Cardiac fibroblast (primary cell): ENCODE measurements around the gene SMIM38.

Experiments used
- DNase-seq, 2 donors: peaks; one replicate each; pipeline versions ENCODE4 v3.0.0 to v3.0.0-alpha.2; 2010; ENCODE audit warnings: low read depth in 2 of 2
- H3K4me3 ChIP-seq, 2 donors: replicated peaks in 1 of 2; 1 replicate in 1 of 2; 2 replicates in 1 of 2; pipeline ENCODE4 v1.5.1; 2011; ENCODE audit warnings: low read depth in 2 of 2, low read length in 2 of 2, mild to moderate bottlenecking in 2 of 2, moderate library complexity in 1 of 2
- TF ChIP-seq, protein P1 (sequence below): IDR thresholded peaks from one replicate; pipeline ENCODE4 v1.5.1; 2011; ENCODE audit warnings: low read depth, mild to moderate bottlenecking, low read length, inconsistent platforms

Gene SMIM38

DNA sequence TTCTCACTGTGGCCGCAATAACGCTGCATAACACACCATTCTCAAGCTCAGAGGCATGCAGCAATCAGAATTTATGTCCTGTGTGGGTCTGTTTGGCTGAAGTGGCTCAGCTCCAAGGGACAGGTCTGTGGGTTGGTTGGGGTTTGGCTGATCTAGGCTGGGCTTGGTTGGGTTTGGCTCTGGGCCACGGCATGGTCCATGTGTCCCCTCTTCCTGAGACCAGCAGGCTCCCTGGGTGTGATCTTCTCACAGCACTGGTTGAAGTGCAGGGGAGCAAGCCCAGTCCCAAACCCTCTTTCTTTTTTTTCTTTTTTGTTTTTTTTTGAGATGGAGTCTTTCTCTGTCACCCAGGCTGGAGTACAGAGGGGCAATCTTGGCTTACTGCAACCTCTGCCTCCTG lies 25.0 kb downstream of the SMIM38 start:
- H3K4me3 ChIP-seq: no peak overlapping the region
- DNase-seq: no peak
- TF ChIP-seq, protein P1, sequence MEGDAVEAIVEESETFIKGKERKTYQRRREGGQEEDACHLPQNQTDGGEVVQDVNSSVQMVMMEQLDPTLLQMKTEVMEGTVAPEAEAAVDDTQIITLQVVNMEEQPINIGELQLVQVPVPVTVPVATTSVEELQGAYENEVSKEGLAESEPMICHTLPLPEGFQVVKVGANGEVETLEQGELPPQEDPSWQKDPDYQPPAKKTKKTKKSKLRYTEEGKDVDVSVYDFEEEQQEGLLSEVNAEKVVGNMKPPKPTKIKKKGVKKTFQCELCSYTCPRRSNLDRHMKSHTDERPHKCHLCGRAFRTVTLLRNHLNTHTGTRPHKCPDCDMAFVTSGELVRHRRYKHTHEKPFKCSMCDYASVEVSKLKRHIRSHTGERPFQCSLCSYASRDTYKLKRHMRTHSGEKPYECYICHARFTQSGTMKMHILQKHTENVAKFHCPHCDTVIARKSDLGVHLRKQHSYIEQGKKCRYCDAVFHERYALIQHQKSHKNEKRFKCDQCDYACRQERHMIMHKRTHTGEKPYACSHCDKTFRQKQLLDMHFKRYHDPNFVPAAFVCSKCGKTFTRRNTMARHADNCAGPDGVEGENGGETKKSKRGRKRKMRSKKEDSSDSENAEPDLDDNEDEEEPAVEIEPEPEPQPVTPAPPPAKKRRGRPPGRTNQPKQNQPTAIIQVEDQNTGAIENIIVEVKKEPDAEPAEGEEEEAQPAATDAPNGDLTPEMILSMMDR: no peak

DNA sequence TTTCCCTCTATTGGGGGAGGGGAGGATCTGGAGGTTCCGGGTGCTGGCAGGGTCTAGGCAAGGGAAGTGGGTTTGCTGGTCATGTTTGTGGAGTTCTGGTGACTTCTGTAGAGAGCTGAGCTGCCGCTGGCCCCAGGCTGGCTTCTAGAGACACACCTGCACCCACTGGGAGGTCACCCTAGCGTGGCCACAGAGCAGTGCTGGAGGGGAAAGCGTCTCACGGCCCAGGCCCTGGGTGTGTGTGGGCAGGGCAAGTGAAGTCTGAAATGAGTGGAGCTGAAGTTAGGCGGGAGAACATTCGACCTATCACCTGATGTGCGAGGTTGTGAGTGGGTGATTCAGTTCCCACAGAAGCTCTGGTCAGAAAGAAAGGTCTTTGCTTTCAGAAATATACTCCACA lies 27.9 kb downstream of the SMIM38 start:
- H3K4me3 ChIP-seq: no peak overlapping the region
- TF ChIP-seq, protein P1: no peak
- DNase-seq: no peak

DNA sequence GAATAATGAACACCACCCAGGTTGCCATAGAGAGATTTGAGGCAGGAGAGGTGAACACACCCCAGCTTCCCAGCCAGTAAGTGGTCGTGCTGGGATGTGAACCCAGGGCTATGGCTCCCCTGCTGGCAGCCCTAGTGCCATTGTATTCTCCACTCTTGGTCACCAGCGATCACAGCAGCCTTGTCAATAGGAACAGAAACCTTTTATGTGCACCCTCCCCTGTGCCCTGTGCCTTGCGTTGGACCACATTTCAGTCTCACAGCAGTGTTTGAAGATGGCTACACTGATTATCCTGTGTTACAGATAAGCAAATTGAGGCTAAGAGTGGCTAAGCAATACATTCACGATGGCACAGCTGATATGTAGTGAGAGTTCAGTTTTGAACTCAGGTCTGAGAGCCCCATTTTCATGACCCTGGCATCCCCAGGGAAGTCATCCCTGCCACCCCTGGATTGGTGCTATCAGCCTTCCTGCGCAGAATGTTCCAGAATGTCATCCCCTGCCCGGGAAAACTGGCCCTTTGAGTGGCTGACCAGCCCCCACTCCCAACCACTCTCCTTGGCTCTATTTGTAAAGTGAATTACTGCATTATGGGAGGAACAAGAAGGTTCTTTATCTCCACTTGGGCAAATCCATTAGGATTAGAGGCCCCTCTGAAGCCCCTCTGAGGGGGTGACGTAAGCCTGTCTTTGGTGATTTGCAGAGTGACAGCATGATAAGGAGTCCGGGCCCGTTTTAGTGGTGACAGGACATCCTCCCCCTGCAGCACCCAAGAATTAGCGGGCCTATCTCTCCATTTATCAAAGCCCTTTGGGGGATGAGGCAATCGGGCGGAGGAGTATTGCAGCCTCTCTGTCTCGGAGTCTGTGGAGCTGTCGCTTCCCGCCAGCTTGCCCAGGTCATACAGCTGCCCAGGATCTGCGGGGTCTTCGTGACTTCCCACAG lies 30.9 kb downstream of the SMIM38 start:
- no peak for DNase-seq
- TF ChIP-seq, protein P1: no peak
- H3K4me3 ChIP-seq: no peak overlapping the region

DNA sequence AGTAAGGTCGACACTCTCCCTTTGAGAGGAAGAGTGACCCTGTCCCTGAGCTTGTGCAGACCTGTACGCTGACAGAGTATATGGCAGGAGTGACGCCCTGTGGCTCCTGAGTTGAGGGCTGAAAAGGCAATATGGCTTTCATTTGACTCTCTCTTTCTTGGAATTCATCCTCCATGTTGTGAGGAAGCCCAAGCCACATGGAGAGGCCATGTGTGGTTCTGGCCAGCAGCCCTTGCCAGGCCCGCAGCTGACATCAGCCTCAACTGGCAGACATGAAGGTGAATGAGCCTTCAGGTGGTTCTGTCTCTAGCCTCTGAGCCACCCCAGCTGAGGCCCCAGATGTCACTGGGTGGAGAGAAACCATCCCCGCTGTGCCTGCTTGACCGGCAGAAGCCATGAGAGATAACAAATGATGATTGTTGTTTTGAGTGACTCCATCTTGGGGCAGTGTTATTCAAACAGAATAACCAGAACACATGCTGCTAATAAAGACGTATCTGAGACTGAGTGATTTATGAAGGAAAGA lies 31.9 kb downstream of the SMIM38 start:
- H3K4me3 ChIP-seq: no peak overlapping the region
- DNase-seq: no peak
- TF ChIP-seq, protein P1: no peak

DNA sequence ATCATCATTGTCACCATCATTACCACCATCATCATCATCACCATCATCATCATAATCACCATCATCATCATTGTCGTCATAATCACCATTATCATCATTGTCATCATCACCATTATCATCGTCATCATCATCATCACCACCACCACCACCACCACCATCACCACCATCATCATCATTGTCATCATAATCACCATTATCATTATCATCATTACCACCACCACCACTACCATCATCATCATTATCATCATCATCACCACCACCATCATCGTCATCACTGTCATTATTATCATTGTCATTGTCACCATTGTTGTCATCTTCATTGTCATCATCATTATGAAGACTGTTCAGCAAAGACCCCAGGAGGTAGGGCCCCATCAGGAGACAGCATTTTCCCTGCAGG lies 33.3 kb downstream of the SMIM38 start:
- no peak for DNase-seq
- H3K4me3 ChIP-seq: no peak overlapping the region
- TF ChIP-seq, protein P1: no peak

DNA sequence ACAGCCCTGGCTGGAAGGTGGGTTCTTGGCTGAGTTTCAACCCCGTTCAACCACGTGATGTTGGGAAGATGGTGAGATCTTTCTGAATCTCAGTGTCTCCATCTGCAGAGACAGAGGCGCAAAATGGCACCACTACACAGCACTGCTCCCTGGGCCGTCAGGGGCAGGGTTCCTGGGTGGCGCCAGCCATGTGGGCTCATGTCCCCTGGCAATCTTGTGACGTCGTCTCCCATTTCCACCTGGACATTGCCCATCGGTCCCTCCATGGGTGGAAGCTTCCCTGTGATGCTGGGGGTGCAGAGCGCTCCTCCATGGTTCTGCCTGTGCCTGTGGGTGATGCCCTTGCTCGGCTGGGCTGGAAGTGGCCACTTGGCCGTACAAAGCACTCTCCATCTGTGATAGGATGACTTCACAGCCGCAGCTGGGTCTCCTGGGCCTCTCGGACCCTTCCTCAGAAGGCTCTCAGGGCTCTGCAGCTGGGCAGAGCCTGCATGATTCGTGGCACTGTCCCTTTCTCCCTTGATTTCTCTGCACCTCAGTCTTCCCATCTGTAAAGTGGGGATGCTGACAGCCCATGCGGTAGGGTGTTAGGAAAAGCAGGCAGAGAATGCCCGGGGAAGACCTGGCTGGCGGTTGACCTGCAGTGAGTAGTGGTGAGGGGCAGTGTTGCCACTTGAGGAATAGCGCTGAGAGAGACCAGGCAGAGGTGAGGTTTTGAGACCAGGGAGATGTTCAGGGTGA lies 35.2 kb downstream of the SMIM38 start:
- DNase-seq: no peak
- TF ChIP-seq, protein P1: no peak
- H3K4me3 ChIP-seq: no peak overlapping the region
